Measurements from ENCODE around the gene SUFU. TPM values are rescaled to one million over a fixed set of nuclear protein-coding genes. Genes with fewer than 3 reads are reported as not detected.
A peak's percentile ranks its signal among the peaks of the same experiment; 100 is the strongest.

The SUFU gene
- total and polyA plus RNA-seq, 4 donors, result 1.8 to 3.8 (median 2.9) TPM

GRCh38 chr10:102538811-102539210, 35.0 kb downstream of the SUFU start:
- Histone ChIP-seq H3K9me3 (ENCODE audit: control insufficient read depth in 4 of 4, low read length in 3 of 4) (no peaks in the 10 kb centered on the region), H3K27me3 (ENCODE audit: control insufficient read depth in 4 of 4, insufficient read depth in 4 of 4, low read length in 3 of 4) (no peaks in the 10 kb centered on the region), H3K27ac (ENCODE audit: low read depth in 1 of 2, low read length in 2 of 2) (no peak overlapping the region), H3K36me3 (ENCODE audit: control insufficient read depth in 4 of 4, insufficient read depth in 3 of 4, low read depth in 1 of 4, low read length in 3 of 4) (peaks cover 0 to under 1% (median 0%) of the 10 kb centered on the region in 4 donors), H3K4me3 (ENCODE audit: low read depth in 1 of 3, low read length in 3 of 3) (no peak overlapping the region), H3K4me1 (ENCODE audit: control insufficient read depth in 4 of 4, insufficient read depth in 4 of 4, low read length in 3 of 4) (peaks cover 0 to 5% (median 1%) of the 10 kb centered on the region in 4 donors), H3K9ac (ENCODE audit: low read depth in 1 of 2, low read length in 2 of 2) (no peak overlapping the region)
- TF ChIP-seq FOXA2 (IDR thresholded peaks at IDR 0.05) (no peak), GABPA (IDR thresholded peaks at IDR 0.05 in 1 of 2, conservative IDR thresholded peaks at IDR 0.05 in 1 of 2) (no peak), JUND (IDR thresholded peaks at IDR 0.05) (no peak), REST (IDR thresholded peaks at IDR 0.05) (no peak), YY1 (IDR thresholded peaks at IDR 0.05) (no peak), FOXA1 (IDR thresholded peaks at IDR 0.05) (no peak), RXRA (IDR thresholded peaks at IDR 0.05) (no peak), NR2F2 (IDR thresholded peaks at IDR 0.05) (no peak), ATF3 (IDR thresholded peaks at IDR 0.05) (no peak), HNF4A (conservative IDR thresholded peaks at IDR 0.05) (no peak), SP1 (IDR thresholded peaks at IDR 0.05) (no peak), EGR1 (IDR thresholded peaks at IDR 0.05; ENCODE audit: low read depth in 2 of 2) (no peak), TAF1 (conservative IDR thresholded peaks at IDR 0.05) (no peak), RAD21 (IDR thresholded peaks at IDR 0.05) (no peak), HNF4G (IDR thresholded peaks at IDR 0.05) (no peak), ZBTB33 (IDR thresholded peaks at IDR 0.05) (no peak), CTCF (IDR thresholded peaks at IDR 0.05; ENCODE audit: low read depth, low read length, missing input control) (no peak)
- DNase-seq (ENCODE audit: low spot score), result no peak
- WGBS, result 84% methylated on average over 2 of the region's 2 CpGs

GRCh38 chr10:102540023-102540422, 36.3 kb downstream of the SUFU start:
- Histone ChIP-seq H3K36me3 (ENCODE audit: control insufficient read depth in 4 of 4, insufficient read depth in 3 of 4, low read depth in 1 of 4, low read length in 3 of 4) (peaks cover 0 to 2% (median 0%) of the 10 kb centered on the region in 4 donors), H3K27me3 (ENCODE audit: control insufficient read depth in 4 of 4, insufficient read depth in 4 of 4, low read length in 3 of 4) (no peaks in the 10 kb centered on the region), H3K9ac (ENCODE audit: low read depth in 1 of 2, low read length in 2 of 2) (no peak overlapping the region), H3K4me1 (ENCODE audit: control insufficient read depth in 4 of 4, insufficient read depth in 4 of 4, low read length in 3 of 4) (peaks cover 0 to 5% (median 1%) of the 10 kb centered on the region in 4 donors), H3K27ac (ENCODE audit: low read depth in 1 of 2, low read length in 2 of 2) (no peak overlapping the region), H3K9me3 (ENCODE audit: control insufficient read depth in 4 of 4, low read length in 3 of 4) (no peaks in the 10 kb centered on the region), H3K4me3 (ENCODE audit: low read depth in 1 of 3, low read length in 3 of 3) (no peak overlapping the region)
- DNase-seq (ENCODE audit: low spot score), result no peak
- TF ChIP-seq CTCF (IDR thresholded peaks at IDR 0.05; ENCODE audit: low read depth, low read length, missing input control) (peak; percentile 30), RAD21 (IDR thresholded peaks at IDR 0.05) (peak in 1 of 2 donors; percentile 54), YY1 (IDR thresholded peaks at IDR 0.05) (no peak)
- 91% methylated on average over 1 of the region's 1 CpG for WGBS
